MM.1S (cell line): ENCODE measurements around the gene CACNG8.

Source experiments
- DNase-seq: peaks from one replicate; pipeline ENCODE4 v3.0.0-alpha.2; 2015
- H2AFZ ChIP-seq: fragments of 300-600 bp; sonication (generic); 2 replicates; pipeline ENCODE4 v1.6.0; 2016; ENCODE audit warnings: antibody characterized with exemption, low read length
- H3F3A ChIP-seq: fragments of 300-600 bp; sonication (generic); 2 replicates; pipeline ENCODE4 v1.6.1; 2016; ENCODE audit warnings: mild to moderate bottlenecking, antibody characterized with exemption, low read length, moderate library complexity, mixed read lengths; ENCODE audit not compliant: insufficient read depth
- H3K27ac ChIP-seq: fragments of 300-600 bp; sonication (generic); 2 replicates; pipeline ENCODE4 v1.5.1; 2016; ENCODE audit warnings: mild to moderate bottlenecking, low read length
- H3K27me3 ChIP-seq: fragments of 300-600 bp; sonication (generic); replicated peaks from 2 replicates; pipeline ENCODE4 v1.6.0; 2016; ENCODE audit warnings: low read length; ENCODE audit not compliant: insufficient read depth
- H3K36me3 ChIP-seq: fragments of 300-600 bp; sonication (generic); replicated peaks from 2 replicates; pipeline ENCODE4 v1.6.1; 2016; ENCODE audit warnings: mild to moderate bottlenecking, low read length, mixed read lengths; ENCODE audit not compliant: insufficient read depth
- H3K4me1 ChIP-seq: fragments of 300-600 bp; sonication (generic); 2 replicates; pipeline ENCODE4 v1.6.1; 2016; ENCODE audit warnings: low read length, mixed read lengths
- H3K4me2 ChIP-seq: fragments of 300-600 bp; sonication (generic); 2 replicates; pipeline ENCODE4 v1.6.0; 2016; ENCODE audit warnings: low read depth, low read length
- H3K4me3 ChIP-seq: fragments of 300-600 bp; sonication (generic); 2 replicates; pipeline ENCODE4 v1.5.1; 2016; ENCODE audit warnings: low read length, mixed read lengths
- H3K79me2 ChIP-seq: fragments of 300-600 bp; sonication (generic); 2 replicates; pipeline ENCODE4 v1.6.1; 2016; ENCODE audit warnings: mixed run types, low read length, mixed read lengths
- H3K9ac ChIP-seq: fragments of 300-600 bp; sonication (generic); 2 replicates; pipeline ENCODE4 v1.6.1; 2016; ENCODE audit warnings: low read length, mixed read lengths
- H3K9me2 ChIP-seq: fragments of 300-600 bp; sonication (generic); replicated peaks from 2 replicates; pipeline ENCODE4 v1.6.1; 2016; ENCODE audit warnings: mild to moderate bottlenecking, low read length, mixed read lengths; ENCODE audit not compliant: insufficient read depth
- H3K9me3 ChIP-seq: fragments of 300-600 bp; sonication (generic); replicated peaks from 2 replicates; pipeline ENCODE4 v1.6.1; 2016; ENCODE audit warnings: mild to moderate bottlenecking, low read length, mixed read lengths; ENCODE audit not compliant: insufficient read depth
- H4K20me1 ChIP-seq: fragments of 300-600 bp; sonication (generic); 2 replicates; pipeline ENCODE4 v1.6.1; 2016; ENCODE audit warnings: mild to moderate bottlenecking, low read length, moderate library complexity, mixed read lengths; ENCODE audit not compliant: insufficient read depth
- EZH2 ChIP-seq: fragments of 300-600 bp; sonication (generic); optimal IDR thresholded peaks from 2 replicates; pipeline ENCODE3; 2017; ENCODE audit warnings: low read depth, mild to moderate bottlenecking, antibody characterized with exemption, low read length, mixed read lengths
- EZH2phosphoT487 ChIP-seq: fragments of 300-600 bp; sonication (generic); IDR thresholded peaks from 2 replicates; pipeline ENCODE4 v1.6.1; 2018; ENCODE audit warnings: antibody characterized with exemption, low read length
- TF ChIP-seq, protein P1 (sequence below): fragments of 300-600 bp; sonication (generic); IDR thresholded peaks from 2 replicates; pipeline ENCODE4 v1.5.1; 2016; ENCODE audit warnings: antibody characterized with exemption, low read length, mixed read lengths

Gene CACNG8

DNA sequence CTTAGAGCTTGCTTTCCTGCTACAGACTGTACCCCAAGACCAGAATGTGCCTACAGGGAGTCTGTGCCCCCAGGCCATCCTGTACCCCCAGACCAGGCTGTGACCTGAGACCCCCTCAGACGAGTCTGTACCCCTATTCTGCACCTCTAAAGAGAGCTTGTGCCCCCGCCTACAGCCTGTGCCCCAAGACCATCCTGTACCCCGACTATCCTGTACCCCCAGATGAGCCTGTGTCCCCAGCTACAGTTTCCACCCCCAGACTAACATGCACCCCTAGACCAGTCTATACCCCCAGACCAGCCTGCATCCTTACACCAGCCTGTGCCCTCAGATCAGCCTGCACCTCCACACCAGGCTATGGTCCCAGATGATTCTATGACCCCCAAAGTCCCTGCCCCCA is 30.7 kb downstream of the CACNG8 start:
- DNase-seq: no peak
- Histone ChIP-seq H3K9me3 (no peaks in the 10 kb centered on the region), H3K9ac (no peak overlapping the region), H3K27me3 (peaks cover 23% of the 10 kb centered on the region), H3K4me3 (no peak overlapping the region), H3K27ac (no peak overlapping the region), H3K9me2 (no peaks in the 10 kb centered on the region), H3K79me2 (no peaks in the 10 kb centered on the region), H4K20me1 (no peaks in the 10 kb centered on the region), H3K4me1 (no peaks in the 10 kb centered on the region), H3F3A (no peaks in the 10 kb centered on the region), H3K4me2 (no peak overlapping the region), H2AFZ (no peak overlapping the region), H3K36me3 (no peaks in the 10 kb centered on the region)
- no peak for TF ChIP-seq EZH2phosphoT487
- TF ChIP-seq, protein P1, sequence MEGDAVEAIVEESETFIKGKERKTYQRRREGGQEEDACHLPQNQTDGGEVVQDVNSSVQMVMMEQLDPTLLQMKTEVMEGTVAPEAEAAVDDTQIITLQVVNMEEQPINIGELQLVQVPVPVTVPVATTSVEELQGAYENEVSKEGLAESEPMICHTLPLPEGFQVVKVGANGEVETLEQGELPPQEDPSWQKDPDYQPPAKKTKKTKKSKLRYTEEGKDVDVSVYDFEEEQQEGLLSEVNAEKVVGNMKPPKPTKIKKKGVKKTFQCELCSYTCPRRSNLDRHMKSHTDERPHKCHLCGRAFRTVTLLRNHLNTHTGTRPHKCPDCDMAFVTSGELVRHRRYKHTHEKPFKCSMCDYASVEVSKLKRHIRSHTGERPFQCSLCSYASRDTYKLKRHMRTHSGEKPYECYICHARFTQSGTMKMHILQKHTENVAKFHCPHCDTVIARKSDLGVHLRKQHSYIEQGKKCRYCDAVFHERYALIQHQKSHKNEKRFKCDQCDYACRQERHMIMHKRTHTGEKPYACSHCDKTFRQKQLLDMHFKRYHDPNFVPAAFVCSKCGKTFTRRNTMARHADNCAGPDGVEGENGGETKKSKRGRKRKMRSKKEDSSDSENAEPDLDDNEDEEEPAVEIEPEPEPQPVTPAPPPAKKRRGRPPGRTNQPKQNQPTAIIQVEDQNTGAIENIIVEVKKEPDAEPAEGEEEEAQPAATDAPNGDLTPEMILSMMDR: no peak
- no peak for TF ChIP-seq EZH2

DNA sequence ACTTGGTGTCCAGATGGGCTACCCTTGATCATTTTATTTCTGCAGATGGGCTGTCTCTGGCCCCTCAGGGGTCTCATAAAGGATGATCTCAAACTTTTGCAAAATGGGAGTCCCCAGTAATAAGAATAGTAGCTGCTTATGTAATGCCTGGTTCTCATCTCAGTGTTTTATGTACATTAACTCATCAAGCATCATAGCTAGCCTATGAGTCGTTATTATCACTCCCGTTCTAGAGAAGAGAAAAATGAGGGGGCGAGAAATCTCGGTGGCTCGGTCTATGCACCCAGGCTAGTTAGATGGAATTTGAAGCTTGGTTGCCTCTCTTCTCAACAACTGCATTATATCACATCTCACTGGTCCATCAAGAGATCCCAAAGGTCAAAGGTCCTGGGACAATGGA is 32.1 kb downstream of the CACNG8 start:
- Histone ChIP-seq H3K9me2 (no peaks in the 10 kb centered on the region), H3K79me2 (no peaks in the 10 kb centered on the region), H3K27me3 (peaks cover 19% of the 10 kb centered on the region), H3K4me2 (no peak overlapping the region), H3F3A (no peaks in the 10 kb centered on the region), H3K9ac (no peak overlapping the region), H3K27ac (no peak overlapping the region), H3K4me3 (no peak overlapping the region), H3K9me3 (no peaks in the 10 kb centered on the region), H4K20me1 (no peaks in the 10 kb centered on the region), H3K36me3 (no peaks in the 10 kb centered on the region), H3K4me1 (no peaks in the 10 kb centered on the region), H2AFZ (no peak overlapping the region)
- no peak for TF ChIP-seq EZH2phosphoT487
- TF ChIP-seq, protein P1: no peak
- TF ChIP-seq EZH2: no peak
- DNase-seq: no peak

DNA sequence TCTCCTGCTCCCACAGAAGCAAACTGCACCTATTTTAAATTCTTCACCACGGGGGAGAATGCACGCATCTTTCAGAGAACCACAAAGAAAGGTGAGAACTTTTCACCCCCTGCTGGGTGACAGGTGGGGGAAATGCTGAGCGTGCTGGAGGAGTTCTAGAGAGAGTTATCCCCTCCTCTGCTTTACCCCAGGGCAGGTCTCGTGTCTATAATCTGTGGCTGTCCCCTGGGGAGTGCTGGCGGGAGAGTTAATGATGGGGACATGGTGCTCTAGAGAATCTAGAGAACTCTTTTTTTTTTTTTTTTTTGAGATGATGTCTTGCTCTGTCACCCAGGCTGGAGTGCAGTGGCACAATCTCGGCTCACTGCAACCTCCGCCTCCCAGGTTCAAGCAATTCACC is 35.5 kb downstream of the CACNG8 start:
- Histone ChIP-seq H3K4me1 (no peaks in the 10 kb centered on the region), H3K9ac (no peak overlapping the region), H3K27ac (no peak overlapping the region), H2AFZ (no peak overlapping the region), H3K4me3 (no peak overlapping the region), H3K79me2 (no peaks in the 10 kb centered on the region), H3F3A (no peaks in the 10 kb centered on the region), H3K9me2 (no peaks in the 10 kb centered on the region), H3K4me2 (no peak overlapping the region), H3K27me3 (peaks cover 16% of the 10 kb centered on the region), H3K9me3 (no peaks in the 10 kb centered on the region), H3K36me3 (no peaks in the 10 kb centered on the region), H4K20me1 (no peaks in the 10 kb centered on the region)
- no peak for DNase-seq
- TF ChIP-seq, protein P1: no peak
- no peak for TF ChIP-seq EZH2phosphoT487
- TF ChIP-seq EZH2: no peak
